Measurements from ENCODE around the gene TEX30.

TEX30 gene

DNA sequence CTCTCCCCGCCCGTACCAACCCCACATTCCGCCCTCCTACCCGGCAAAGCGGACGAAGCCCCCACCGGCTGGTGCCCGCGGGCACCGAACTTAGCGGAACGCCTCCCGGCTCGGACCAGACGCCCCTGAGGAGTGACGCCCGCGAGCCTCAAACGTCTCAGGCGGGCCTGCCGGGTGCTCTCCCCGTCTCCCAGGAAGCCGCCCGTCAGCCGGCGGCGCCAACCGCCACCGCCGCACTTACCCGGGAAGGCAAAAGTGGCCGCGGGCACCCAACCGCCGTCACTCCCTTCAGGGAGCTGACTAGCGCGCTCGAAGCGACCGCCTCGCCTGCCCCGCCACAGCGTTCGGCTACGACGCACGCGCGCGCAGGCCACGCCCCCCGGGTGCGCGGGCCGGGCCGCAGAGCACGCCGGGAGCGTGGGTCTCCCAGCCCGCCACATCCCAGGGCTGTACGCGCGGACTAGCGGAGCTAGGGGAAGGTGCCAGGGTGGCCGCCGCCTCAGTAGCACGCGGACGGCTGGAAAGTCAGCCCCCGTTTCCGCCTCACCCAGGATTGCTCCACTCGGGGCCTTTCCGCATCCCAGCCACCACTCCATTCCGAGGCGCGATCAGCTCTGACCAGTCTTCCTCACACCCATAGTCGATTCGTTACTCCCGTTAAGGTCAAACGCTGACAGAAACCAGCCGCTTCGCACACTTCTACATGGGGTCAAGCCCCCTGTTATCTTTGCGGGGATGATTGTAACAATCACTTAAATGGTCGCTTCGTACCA is at the start of gene TEX30:
Gene TEX30, minus strand, starts transcription at position 346 of the 773 bp plus-strand sequence. CDS start 3,760 bp downstream, outside the sequence.
- TF ChIP-seq, protein P1, sequence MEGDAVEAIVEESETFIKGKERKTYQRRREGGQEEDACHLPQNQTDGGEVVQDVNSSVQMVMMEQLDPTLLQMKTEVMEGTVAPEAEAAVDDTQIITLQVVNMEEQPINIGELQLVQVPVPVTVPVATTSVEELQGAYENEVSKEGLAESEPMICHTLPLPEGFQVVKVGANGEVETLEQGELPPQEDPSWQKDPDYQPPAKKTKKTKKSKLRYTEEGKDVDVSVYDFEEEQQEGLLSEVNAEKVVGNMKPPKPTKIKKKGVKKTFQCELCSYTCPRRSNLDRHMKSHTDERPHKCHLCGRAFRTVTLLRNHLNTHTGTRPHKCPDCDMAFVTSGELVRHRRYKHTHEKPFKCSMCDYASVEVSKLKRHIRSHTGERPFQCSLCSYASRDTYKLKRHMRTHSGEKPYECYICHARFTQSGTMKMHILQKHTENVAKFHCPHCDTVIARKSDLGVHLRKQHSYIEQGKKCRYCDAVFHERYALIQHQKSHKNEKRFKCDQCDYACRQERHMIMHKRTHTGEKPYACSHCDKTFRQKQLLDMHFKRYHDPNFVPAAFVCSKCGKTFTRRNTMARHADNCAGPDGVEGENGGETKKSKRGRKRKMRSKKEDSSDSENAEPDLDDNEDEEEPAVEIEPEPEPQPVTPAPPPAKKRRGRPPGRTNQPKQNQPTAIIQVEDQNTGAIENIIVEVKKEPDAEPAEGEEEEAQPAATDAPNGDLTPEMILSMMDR (IDR thresholded peaks at IDR 0.05; ENCODE audit: low read depth, low read length, missing control alignments), result no peak
- H3K4me3 ChIP-seq (ENCODE audit: low read depth, low read length), result peak within 1 kb of the TSS; percentile 71
- peak; percentile 40 for DNase-seq (ENCODE audit: low read depth)
- in situ Hi-C loops (cut with HindIII; ENCODE audit: low sequenced_read_pairs), result no loop called here

DNA sequence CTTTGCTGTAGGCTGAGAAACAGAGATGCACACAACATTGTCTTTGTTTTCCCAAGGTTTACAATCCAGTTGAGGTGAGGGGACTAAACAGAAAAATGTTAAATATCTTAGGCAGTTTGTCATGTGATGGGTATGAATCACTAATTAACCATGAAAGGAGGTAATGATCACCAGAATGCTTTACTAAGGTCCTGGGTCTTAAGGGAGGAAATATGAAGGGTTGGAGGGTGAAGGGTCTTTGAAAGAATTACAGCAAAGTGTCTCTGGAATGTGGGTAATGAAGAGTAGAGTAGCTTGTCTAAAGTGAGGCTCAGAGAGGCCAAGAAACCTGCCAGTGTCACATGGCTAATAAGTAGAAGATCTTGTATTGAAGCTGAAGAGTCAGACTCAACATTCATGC is 44.3 kb upstream of the TEX30 start:
- peak; percentile 33 for DNase-seq (ENCODE audit: low read depth)
- no peak overlapping the region for H3K4me3 ChIP-seq (ENCODE audit: low read depth, low read length)
- TF ChIP-seq, protein P1 (IDR thresholded peaks at IDR 0.05; ENCODE audit: low read depth, low read length, missing control alignments), result no peak
- in situ Hi-C loops (cut with HindIII; ENCODE audit: low sequenced_read_pairs), result no loop called here

DNA sequence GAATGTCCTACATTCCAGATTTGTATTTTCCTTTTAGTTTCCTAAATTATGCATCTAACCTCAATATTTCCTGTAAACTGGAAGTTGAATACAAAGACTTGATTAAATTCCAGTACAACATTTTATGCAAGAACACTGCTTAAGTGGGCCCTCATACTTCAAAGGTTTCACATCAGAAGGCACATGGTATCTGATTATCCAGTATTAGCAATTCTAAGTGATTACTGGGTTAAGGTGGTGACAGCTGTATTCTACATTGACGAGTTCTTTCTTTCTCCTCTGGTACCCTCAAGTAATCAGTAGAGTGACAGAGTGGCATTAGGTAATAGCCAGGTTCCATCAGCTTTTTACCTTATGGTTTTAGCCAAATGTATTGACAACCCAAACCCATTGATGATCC is 43.7 kb upstream of the TEX30 start:
- TF ChIP-seq, protein P1 (IDR thresholded peaks at IDR 0.05; ENCODE audit: low read depth, low read length, missing control alignments), result no peak
- in situ Hi-C loops (cut with HindIII; ENCODE audit: low sequenced_read_pairs), result no loop called here
- H3K4me3 ChIP-seq (ENCODE audit: low read depth, low read length), result no peak overlapping the region
- no peak for DNase-seq (ENCODE audit: low read depth)

DNA sequence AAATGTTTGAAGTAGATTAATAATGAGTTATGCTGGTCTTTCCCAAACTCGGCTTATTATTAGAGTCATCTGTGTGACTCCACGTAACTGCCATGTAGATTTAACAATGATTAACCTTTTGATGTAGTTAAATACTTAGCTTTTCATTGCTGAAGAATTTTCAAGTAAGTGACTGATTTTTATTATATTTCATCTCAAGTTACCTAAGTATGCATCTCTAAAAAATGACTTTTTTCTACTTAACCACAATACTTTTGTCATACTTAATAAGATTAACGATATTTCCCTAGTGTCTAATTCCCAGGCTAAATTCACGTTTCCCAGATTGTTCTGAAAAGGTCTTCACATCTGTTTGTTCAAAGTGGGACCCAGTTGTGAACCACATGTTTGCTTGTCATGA is 43.1 kb upstream of the TEX30 start:
- in situ Hi-C loops (cut with HindIII; ENCODE audit: low sequenced_read_pairs), result no loop called here
- no peak for DNase-seq (ENCODE audit: low read depth)
- H3K4me3 ChIP-seq (ENCODE audit: low read depth, low read length), result no peak overlapping the region
- TF ChIP-seq, protein P1 (IDR thresholded peaks at IDR 0.05; ENCODE audit: low read depth, low read length, missing control alignments), result no peak

DNA sequence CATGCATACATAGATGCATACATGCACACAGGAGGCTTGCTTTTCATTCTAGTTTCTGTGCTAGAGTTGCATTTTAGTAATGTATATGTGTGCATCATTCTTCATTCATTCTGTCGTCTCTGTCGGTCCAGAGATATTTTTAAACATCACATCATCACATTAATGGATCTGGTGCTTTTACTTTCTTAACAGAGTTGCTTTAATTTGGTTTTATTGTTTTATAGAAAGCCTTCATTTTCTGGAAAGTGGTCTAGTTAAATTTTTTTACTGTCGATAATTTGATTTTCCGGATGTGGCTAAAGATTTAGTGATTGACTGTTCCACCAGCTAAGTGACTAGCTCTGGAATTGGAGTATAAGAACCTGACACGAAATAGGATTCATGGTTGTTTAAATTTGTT is 42.2 kb upstream of the TEX30 start:
- H3K4me3 ChIP-seq (ENCODE audit: low read depth, low read length), result no peak overlapping the region
- DNase-seq (ENCODE audit: low read depth), result no peak
- TF ChIP-seq, protein P1 (IDR thresholded peaks at IDR 0.05; ENCODE audit: low read depth, low read length, missing control alignments), result no peak
- in situ Hi-C loops (cut with HindIII; ENCODE audit: low sequenced_read_pairs), result no loop called here

DNA sequence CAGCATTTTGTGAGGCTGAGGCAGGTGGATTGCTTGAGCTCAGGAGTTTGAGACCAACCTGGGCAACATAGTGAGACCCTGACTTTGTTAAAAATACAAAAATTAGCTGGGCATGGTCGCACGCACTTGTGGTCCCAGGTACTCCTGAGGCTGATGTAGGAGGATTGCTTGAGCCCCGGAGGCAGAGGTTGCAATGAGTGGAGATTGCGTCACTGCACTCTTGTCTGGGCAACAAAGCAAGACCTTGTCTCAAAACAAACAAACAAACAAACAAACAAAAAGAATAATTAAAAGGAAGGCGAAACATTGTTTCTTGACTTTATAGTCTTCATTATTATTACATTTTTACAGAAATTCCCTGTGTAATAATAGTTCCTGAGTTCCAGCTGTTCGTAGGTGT is 41.2 kb upstream of the TEX30 start:
- no peak for DNase-seq (ENCODE audit: low read depth)
- TF ChIP-seq, protein P1 (IDR thresholded peaks at IDR 0.05; ENCODE audit: low read depth, low read length, missing control alignments), result no peak
- in situ Hi-C loops (cut with HindIII; ENCODE audit: low sequenced_read_pairs), result no loop called here
- no peak overlapping the region for H3K4me3 ChIP-seq (ENCODE audit: low read depth, low read length)
